HepG2 (cell line): ENCODE measurements around the gene NUDT15. TPM values are rescaled to one million over a fixed set of nuclear protein-coding genes. Genes with fewer than 3 reads are reported as not detected.
A peak's percentile ranks its signal among the peaks of the same experiment; 100 is the strongest.

Source experiments
- ATF2 ChIP-seq: sonication (generic); formaldehyde crosslinking; IDR thresholded peaks from 2 replicates; pipeline ENCODE4 v1.4.0; 2020; ENCODE audit warnings: missing genetic modification reagents
- EP300 ChIP-seq, 3 experiments: sonication (generic) in 1 of 3; formaldehyde crosslinking in 1 of 3; IDR thresholded peaks; 2 replicates each; pipeline versions ENCODE4 v1.5.1 to v1.6.1; 2011 to 2020; ENCODE audit warnings: low read depth in 2 of 3, low read length in 2 of 3, borderline replicate concordance in 1 of 3, improper control_type of control experiment in 1 of 3, mild to moderate bottlenecking in 1 of 3, missing genetic modification reagents in 1 of 3, moderate library complexity in 1 of 3
- HNRNPLL ChIP-seq: fragments of 200-400 bp; formaldehyde crosslinking; IDR thresholded peaks from 2 replicates; pipeline ENCODE4 v1.6.1; 2017; ENCODE audit warnings: mild to moderate bottlenecking, low read depth, low read length; ENCODE audit not compliant: poor library complexity, severe bottlenecking
- KDM2A ChIP-seq: sonication (generic); formaldehyde crosslinking; IDR thresholded peaks from 2 replicates; pipeline ENCODE4 v1.4.0; 2020; ENCODE audit warnings: low read depth, missing genetic modification reagents, borderline replicate concordance
- PRMT3 ChIP-seq: sonication (generic); formaldehyde crosslinking; IDR thresholded peaks from 2 replicates; pipeline ENCODE4 v1.8.1; 2022; ENCODE audit warnings: low read depth, mild to moderate bottlenecking, moderate library complexity, missing genetic modification reagents, borderline replicate concordance
- REPIN1 ChIP-seq: sonication (generic); formaldehyde crosslinking; IDR thresholded peaks from 2 replicates; pipeline ENCODE4 v1.8.0; 2022; ENCODE audit warnings: missing genetic modification reagents, low read depth, mild to moderate bottlenecking, borderline replicate concordance
- SP4 ChIP-seq: sonication (generic); formaldehyde crosslinking; IDR thresholded peaks from 2 replicates; pipeline ENCODE4 v1.8.1; 2023; ENCODE audit warnings: mild to moderate bottlenecking, missing genetic modification reagents
- XRCC5 ChIP-seq: fragments of 200-400 bp; formaldehyde crosslinking; optimal IDR thresholded peaks from 2 replicates; pipeline ENCODE3; 2017; ENCODE audit warnings: mild to moderate bottlenecking, low read length
- ZHX1 ChIP-seq: sonication (generic); formaldehyde crosslinking; IDR thresholded peaks from 2 replicates; pipeline ENCODE4 v1.8.1; 2022; ENCODE audit warnings: low read depth, mild to moderate bottlenecking, missing genetic modification reagents
- ZMAT3 ChIP-seq: sonication (generic); formaldehyde crosslinking; conservative IDR thresholded peaks from 2 replicates; pipeline ENCODE4 v1.7.0; 2021; ENCODE audit warnings: missing genetic modification reagents
- ZNF124 ChIP-seq: sonication (generic); formaldehyde crosslinking; IDR thresholded peaks from 2 replicates; pipeline ENCODE4 v1.4.0; 2020; ENCODE audit warnings: missing genetic modification reagents
- ZNF225 ChIP-seq: sonication (generic); formaldehyde crosslinking; IDR thresholded peaks from 2 replicates; pipeline ENCODE4 v1.4.0; 2020; ENCODE audit warnings: mild to moderate bottlenecking, missing genetic modification reagents
- ZNF280B ChIP-seq: sonication (generic); formaldehyde crosslinking; IDR thresholded peaks from 2 replicates; pipeline ENCODE4 v1.5.0; 2020; ENCODE audit warnings: missing genetic modification reagents, mild to moderate bottlenecking, borderline replicate concordance
- ZNF7 ChIP-seq: IDR thresholded peaks from 2 replicates; pipeline ENCODE4 v1.6.1; 2016; ENCODE audit warnings: missing biosample characterization, missing genetic modification reagents
- ZNF768 ChIP-seq: sonication (generic); formaldehyde crosslinking; IDR thresholded peaks from 2 replicates; pipeline ENCODE4 v1.4.0; 2020; ENCODE audit warnings: missing genetic modification reagents
- ZSCAN22 ChIP-seq: sonication (generic); formaldehyde crosslinking; IDR thresholded peaks from 2 replicates; pipeline ENCODE4 v1.4.0; 2020; ENCODE audit warnings: mild to moderate bottlenecking, missing genetic modification reagents
- polyA plus RNA-seq, 8 experiments: library from polyadenylated mRNA; depleted of rRNA in 3 of 8; stranded (reverse) in 7 of 8; unstranded in 1 of 8; fragments of >200 nt; fragmentation: Illumina TruSeq in 4 of 8; extraction: Trizol in 4 of 8; gene quantifications; 2 replicates each; pipeline versions ENCODE4 v1.2.1 to v1.2.3, GENCODE V29; 2011 to 2016; ENCODE audit warnings: low read depth in 4 of 8, missing spikeins in 1 of 8, mixed read lengths in 1 of 8; ENCODE audit not compliant: insufficient read depth in 1 of 8
- total RNA-seq, 5 experiments: library from RNA; depleted of rRNA; stranded (reverse); fragments of >200 nt; fragmentation: Illumina TruSeq; extraction: Trizol; gene quantifications; 2 replicates each; pipeline ENCODE4 v1.2.3, GENCODE V29; 2016; ENCODE audit warnings: low read depth in 1 of 5
- TF ChIP-seq, protein P1 (sequence below): sonication (generic); formaldehyde crosslinking; IDR thresholded peaks from 2 replicates; pipeline ENCODE4 v1.8.0; 2022; ENCODE audit warnings: missing genetic modification reagents, mild to moderate bottlenecking, borderline replicate concordance
- TF ChIP-seq, protein P2 (sequence below): fragments of 450-650 bp; IDR thresholded peaks from 2 replicates; pipeline ENCODE4 v1.6.1; 2017; ENCODE audit warnings: mild to moderate bottlenecking

Gene NUDT15
- total and polyA plus RNA-seq, 2 of the 13 experiments (the other 11 are each of a cell fraction or from before 2014, with no cell fraction given): 21.3 to 47.3 TPM

GRCh38 chr13:48094781-48095502 lies 57.4 kb downstream of the NUDT15 start, which contains the start of gene MED4 (continued):
- peak; percentile 65 for TF ChIP-seq ZHX1 (CRISPR knock-in tag)
- TF ChIP-seq REPIN1 (CRISPR knock-in tag): peak; percentile 68; the same call in 1 of the 2 replicates
- peak; percentile 87 for TF ChIP-seq ATF2 (CRISPR knock-in tag)
- TF ChIP-seq HNRNPLL: peak; percentile 86
- peak; percentile 63 for TF ChIP-seq ZNF768 (CRISPR knock-in tag)
- TF ChIP-seq, protein P1, sequence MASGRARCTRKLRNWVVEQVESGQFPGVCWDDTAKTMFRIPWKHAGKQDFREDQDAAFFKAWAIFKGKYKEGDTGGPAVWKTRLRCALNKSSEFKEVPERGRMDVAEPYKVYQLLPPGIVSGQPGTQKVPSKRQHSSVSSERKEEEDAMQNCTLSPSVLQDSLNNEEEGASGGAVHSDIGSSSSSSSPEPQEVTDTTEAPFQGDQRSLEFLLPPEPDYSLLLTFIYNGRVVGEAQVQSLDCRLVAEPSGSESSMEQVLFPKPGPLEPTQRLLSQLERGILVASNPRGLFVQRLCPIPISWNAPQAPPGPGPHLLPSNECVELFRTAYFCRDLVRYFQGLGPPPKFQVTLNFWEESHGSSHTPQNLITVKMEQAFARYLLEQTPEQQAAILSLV: peak; percentile 87; the same call in 1 of the 2 replicates
- TF ChIP-seq ZNF7: no peak
- peak in 1 of 2 experiments; percentile 23; a peak in 1 of 4 replicates for TF ChIP-seq EP300 (IDR thresholded peaks at IDR 0.05; ENCODE audit: low read depth in 2 of 2, low read length in 2 of 2)
- 0 out of 2 replicates have a peak, but pooled peaks have one; percentile 24 for TF ChIP-seq EP300 (CRISPR knock-in tag; IDR thresholded peaks at IDR 0.05; ENCODE audit: borderline replicate concordance)
- peak; percentile 91; the same call in 1 of the 2 replicates for TF ChIP-seq KDM2A
- TF ChIP-seq ZNF280B: peak; percentile 72; the same call in 1 of the 2 replicates
- peak; percentile 89 for TF ChIP-seq ZMAT3 (CRISPR knock-in tag)
- peak; percentile 80; the same call in 1 of the 2 replicates for TF ChIP-seq ZNF124 (CRISPR knock-in tag)
- TF ChIP-seq SP4: peak; percentile 80
- TF ChIP-seq XRCC5: peak; percentile 98
- peak; percentile 87; the same call in 1 of the 2 replicates for TF ChIP-seq ZNF225
- TF ChIP-seq, protein P2, sequence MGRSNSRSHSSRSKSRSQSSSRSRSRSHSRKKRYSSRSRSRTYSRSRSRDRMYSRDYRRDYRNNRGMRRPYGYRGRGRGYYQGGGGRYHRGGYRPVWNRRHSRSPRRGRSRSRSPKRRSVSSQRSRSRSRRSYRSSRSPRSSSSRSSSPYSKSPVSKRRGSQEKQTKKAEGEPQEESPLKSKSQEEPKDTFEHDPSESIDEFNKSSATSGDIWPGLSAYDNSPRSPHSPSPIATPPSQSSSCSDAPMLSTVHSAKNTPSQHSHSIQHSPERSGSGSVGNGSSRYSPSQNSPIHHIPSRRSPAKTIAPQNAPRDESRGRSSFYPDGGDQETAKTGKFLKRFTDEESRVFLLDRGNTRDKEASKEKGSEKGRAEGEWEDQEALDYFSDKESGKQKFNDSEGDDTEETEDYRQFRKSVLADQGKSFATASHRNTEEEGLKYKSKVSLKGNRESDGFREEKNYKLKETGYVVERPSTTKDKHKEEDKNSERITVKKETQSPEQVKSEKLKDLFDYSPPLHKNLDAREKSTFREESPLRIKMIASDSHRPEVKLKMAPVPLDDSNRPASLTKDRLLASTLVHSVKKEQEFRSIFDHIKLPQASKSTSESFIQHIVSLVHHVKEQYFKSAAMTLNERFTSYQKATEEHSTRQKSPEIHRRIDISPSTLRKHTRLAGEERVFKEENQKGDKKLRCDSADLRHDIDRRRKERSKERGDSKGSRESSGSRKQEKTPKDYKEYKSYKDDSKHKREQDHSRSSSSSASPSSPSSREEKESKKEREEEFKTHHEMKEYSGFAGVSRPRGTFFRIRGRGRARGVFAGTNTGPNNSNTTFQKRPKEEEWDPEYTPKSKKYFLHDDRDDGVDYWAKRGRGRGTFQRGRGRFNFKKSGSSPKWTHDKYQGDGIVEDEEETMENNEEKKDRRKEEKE: no peak
- TF ChIP-seq PRMT3 (CRISPR knock-in tag): no peak; the same call in 1 of the 2 replicates
- TF ChIP-seq ZSCAN22: no peak
